ENCODE data around the gene RIPPLY1. TPM values are rescaled to one million over a fixed set of nuclear protein-coding genes. Genes with fewer than 3 reads are reported as not detected.

Gene RIPPLY1
- polyA plus RNA-seq, 1 of the 3 experiments (the other 2 are of a cell fraction), result 0.08 TPM

GRCh38 chrX:106912864-106913263, 9.7 kb upstream of the RIPPLY1 start:
- no peaks in the 10 kb centered on the region for H3K79me2 ChIP-seq (ENCODE audit: insufficient read depth)
- CTCF ChIA-PET, result interaction anchor here (1.2 kb wide), 1 partner anchor 14 kb away, joined by 3 read pairs; no protein-coding TSS in a partner anchor
- H3K9ac ChIP-seq, result no peak overlapping the region
- no peak overlapping the region for H3K4me2 ChIP-seq
- H3K27me3 ChIP-seq (ENCODE audit: insufficient read depth), result peaks cover 33% of the 10 kb centered on the region; the same call in 1 of the 2 replicates
- no peak overlapping the region for H3K4me3 ChIP-seq (ENCODE audit: low read depth in 2 of 2, low read length in 1 of 2)
- TF ChIP-seq REST (IDR thresholded peaks at IDR 0.05; ENCODE audit: low read depth, low read length) (no peak), TAF1 (IDR thresholded peaks at IDR 0.05; ENCODE audit: borderline replicate concordance, low read depth, low read length) (no peak), FOSL2 (IDR thresholded peaks at IDR 0.05; ENCODE audit: borderline replicate concordance, low read depth) (no peak), RCOR1 (IDR thresholded peaks at IDR 0.05; ENCODE audit: low read length) (no peak), SMC3 (IDR thresholded peaks at IDR 0.05; ENCODE audit: low read depth, low read length) (no peak)
- TF ChIP-seq, protein P1, sequence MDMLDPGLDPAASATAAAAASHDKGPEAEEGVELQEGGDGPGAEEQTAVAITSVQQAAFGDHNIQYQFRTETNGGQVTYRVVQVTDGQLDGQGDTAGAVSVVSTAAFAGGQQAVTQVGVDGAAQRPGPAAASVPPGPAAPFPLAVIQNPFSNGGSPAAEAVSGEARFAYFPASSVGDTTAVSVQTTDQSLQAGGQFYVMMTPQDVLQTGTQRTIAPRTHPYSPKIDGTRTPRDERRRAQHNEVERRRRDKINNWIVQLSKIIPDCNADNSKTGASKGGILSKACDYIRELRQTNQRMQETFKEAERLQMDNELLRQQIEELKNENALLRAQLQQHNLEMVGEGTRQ (IDR thresholded peaks at IDR 0.05; ENCODE audit: borderline replicate concordance, low read depth, low read length), result no peak
- H3K36me3 ChIP-seq (replicated peaks in 1 of 2; ENCODE audit: control insufficient read depth in 1 of 2, insufficient read depth in 2 of 2, low read length in 1 of 2), result no peaks in the 10 kb centered on the region
- H3K9me3 ChIP-seq, result no peaks in the 10 kb centered on the region
- H3F3A ChIP-seq (replicated peaks; ENCODE audit: insufficient read depth), result peaks cover 3% of the 10 kb centered on the region
- WGBS (ENCODE audit: low lambda C conversion rate), result 9% methylated on average over 2 of the region's 2 CpGs
- no peak for DNase-seq
- POLR2A ChIA-PET, result no interaction called here
- no peaks in the 10 kb centered on the region for H4K20me1 ChIP-seq (ENCODE audit: insufficient read depth)
- no peak overlapping the region for H2AFZ ChIP-seq (ENCODE audit: low read depth)
- peaks cover 0 to 5% of the 10 kb centered on the region in 2 experiments; a peak in 1 of 4 replicates for H3K4me1 ChIP-seq (ENCODE audit: control insufficient read depth in 1 of 2, insufficient read depth in 2 of 2, low read depth in 1 of 2, low read length in 1 of 2)
- no peak overlapping the region for H3K27ac ChIP-seq (ENCODE audit: low read depth in 2 of 2, low read length in 1 of 2)
- no peaks in the 10 kb centered on the region for H3K9me2 ChIP-seq

DNA sequence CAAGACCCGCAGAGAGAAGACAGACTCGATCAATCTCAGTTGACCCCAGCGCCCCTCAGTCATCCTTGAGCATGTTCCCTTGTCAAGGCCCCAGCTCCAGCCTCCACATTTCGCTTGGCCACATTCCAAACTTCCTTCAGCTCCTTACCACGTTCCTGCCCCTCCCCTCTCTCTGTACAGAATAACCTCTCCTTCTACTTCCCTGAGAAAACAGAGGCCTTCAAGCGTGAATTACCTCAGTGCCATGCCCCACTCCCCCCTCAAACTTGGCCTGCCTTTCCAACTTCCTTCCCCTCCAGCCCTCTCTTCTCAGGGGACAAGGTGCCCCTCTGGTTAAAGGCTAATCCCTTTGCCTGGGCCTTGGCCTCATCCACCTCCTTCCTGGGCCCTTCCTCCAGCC, 3.2 kb upstream of the RIPPLY1 start:
- CTCF ChIA-PET, result interaction anchor here (5.2 kb wide), 1 partner anchor 12 kb away, joined by 35 read pairs; no protein-coding TSS in a partner anchor
- Histone ChIP-seq H2AFZ (ENCODE audit: low read depth) (no peak overlapping the region), H4K20me1 (ENCODE audit: insufficient read depth) (no peaks in the 10 kb centered on the region), H3K4me1 (ENCODE audit: control insufficient read depth in 1 of 2, insufficient read depth in 2 of 2, low read depth in 1 of 2, low read length in 1 of 2) (no peaks in the 10 kb centered on the region), H3K27me3 (ENCODE audit: insufficient read depth) (peaks cover 18% of the 10 kb centered on the region; the same call in 1 of the 2 replicates), H3K9ac (no peak overlapping the region), H3K27ac (ENCODE audit: low read depth in 2 of 2, low read length in 1 of 2) (no peak overlapping the region), H3K4me2 (no peak overlapping the region), H3K79me2 (ENCODE audit: insufficient read depth) (no peaks in the 10 kb centered on the region), H3F3A (replicated peaks; ENCODE audit: insufficient read depth) (no peaks in the 10 kb centered on the region), H3K36me3 (replicated peaks in 1 of 2; ENCODE audit: control insufficient read depth in 1 of 2, insufficient read depth in 2 of 2, low read length in 1 of 2) (no peaks in the 10 kb centered on the region), H3K9me2 (no peaks in the 10 kb centered on the region), H3K9me3 (no peaks in the 10 kb centered on the region), H3K4me3 (ENCODE audit: low read depth in 2 of 2, low read length in 1 of 2) (no peak overlapping the region)
- no peak for DNase-seq
- 47% methylated on average over 6 of the region's 6 CpGs for WGBS (ENCODE audit: low lambda C conversion rate)
- POLR2A ChIA-PET, result no interaction called here
- TF ChIP-seq TEAD4 (IDR thresholded peaks at IDR 0.05; ENCODE audit: borderline replicate concordance, insufficient read depth), result no peak

Measured in SK-N-SH (cell line).